Measurements from ENCODE around the gene CEACAM19.

Gene CEACAM19

DNA sequence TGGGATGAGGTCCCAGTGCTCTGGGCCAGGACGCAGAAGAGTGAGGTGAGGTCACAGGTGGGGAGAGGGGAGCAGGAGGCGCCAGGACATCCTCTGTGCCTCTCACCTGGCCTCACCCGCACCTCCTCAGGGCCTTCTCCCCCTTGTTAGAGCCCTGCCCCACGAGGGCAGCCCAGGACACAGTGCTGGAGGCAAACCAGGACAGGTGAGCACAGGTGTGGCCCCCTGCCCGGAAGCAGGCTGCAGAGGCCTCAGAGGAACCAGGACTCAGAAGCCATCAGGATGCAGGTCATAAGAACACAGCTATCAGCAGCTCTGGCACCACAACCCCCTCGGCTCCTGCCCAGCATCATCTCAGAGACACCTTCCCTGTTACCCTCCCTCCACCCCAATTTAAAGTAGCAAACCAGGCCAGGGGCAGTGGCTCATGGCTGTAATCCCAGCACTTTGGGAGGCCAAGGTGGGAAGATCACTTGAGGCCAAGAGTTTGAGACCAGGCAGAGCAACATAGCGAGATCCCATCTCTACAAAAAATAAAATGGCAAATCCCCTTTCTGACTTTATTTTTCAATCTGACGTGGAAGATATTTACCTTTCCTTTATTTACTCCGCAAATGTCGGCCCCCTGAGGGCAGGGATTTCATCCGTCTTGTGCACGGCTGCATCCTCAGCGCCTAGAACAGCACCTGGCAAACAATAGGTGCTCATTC, 27.4 kb downstream of the CEACAM19 start, which contains the start of gene CEACAM16:
Gene CEACAM16 (plus strand): TSS at position 660 of the 710 bp plus-strand sequence. CDS start 2,306 bp downstream, outside the sequence.
- TF ChIP-seq ZNF70 (CRISPR knock-in tag; IDR thresholded peaks at IDR 0.05) (no peak), BACH2 (CRISPR knock-in tag; IDR thresholded peaks at IDR 0.05; ENCODE audit: borderline replicate concordance) (no peak), ZC3H10 (CRISPR knock-in tag; IDR thresholded peaks at IDR 0.05) (no peak), TOX (CRISPR knock-in tag; IDR thresholded peaks at IDR 0.05; ENCODE audit: borderline replicate concordance) (no peak), ZNF565 (CRISPR knock-in tag; conservative IDR thresholded peaks at IDR 0.05; ENCODE audit: low read depth) (no peak), ZFP3 (CRISPR knock-in tag; IDR thresholded peaks at IDR 0.05) (no peak), CSDC2 (CRISPR knock-in tag; IDR thresholded peaks at IDR 0.05) (no peak), ARNTL (CRISPR knock-in tag; IDR thresholded peaks at IDR 0.05; ENCODE audit: borderline replicate concordance, low read depth) (no peak), ZNF8 (CRISPR knock-in tag; IDR thresholded peaks at IDR 0.05) (no peak), OSR1 (CRISPR knock-in tag; IDR thresholded peaks at IDR 0.05) (no peak)
- TF ChIP-seq, protein P1, sequence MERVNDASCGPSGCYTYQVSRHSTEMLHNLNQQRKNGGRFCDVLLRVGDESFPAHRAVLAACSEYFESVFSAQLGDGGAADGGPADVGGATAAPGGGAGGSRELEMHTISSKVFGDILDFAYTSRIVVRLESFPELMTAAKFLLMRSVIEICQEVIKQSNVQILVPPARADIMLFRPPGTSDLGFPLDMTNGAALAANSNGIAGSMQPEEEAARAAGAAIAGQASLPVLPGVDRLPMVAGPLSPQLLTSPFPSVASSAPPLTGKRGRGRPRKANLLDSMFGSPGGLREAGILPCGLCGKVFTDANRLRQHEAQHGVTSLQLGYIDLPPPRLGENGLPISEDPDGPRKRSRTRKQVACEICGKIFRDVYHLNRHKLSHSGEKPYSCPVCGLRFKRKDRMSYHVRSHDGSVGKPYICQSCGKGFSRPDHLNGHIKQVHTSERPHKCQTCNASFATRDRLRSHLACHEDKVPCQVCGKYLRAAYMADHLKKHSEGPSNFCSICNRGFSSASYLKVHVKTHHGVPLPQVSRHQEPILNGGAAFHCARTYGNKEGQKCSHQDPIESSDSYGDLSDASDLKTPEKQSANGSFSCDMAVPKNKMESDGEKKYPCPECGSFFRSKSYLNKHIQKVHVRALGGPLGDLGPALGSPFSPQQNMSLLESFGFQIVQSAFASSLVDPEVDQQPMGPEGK (CRISPR knock-in tag; IDR thresholded peaks at IDR 0.05; ENCODE audit: borderline replicate concordance): no peak
- TF ChIP-seq, protein P2, sequence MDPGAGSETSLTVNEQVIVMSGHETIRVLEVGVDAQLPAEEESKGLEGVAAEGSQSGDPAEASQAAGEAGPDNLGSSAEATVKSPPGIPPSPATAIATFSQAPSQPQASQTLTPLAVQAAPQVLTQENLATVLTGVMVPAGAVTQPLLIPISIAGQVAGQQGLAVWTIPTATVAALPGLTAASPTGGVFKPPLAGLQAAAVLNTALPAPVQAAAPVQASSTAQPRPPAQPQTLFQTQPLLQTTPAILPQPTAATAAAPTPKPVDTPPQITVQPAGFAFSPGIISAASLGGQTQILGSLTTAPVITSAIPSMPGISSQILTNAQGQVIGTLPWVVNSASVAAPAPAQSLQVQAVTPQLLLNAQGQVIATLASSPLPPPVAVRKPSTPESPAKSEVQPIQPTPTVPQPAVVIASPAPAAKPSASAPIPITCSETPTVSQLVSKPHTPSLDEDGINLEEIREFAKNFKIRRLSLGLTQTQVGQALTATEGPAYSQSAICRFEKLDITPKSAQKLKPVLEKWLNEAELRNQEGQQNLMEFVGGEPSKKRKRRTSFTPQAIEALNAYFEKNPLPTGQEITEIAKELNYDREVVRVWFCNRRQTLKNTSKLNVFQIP (CRISPR knock-in tag; IDR thresholded peaks at IDR 0.05; ENCODE audit: borderline replicate concordance, low read depth): no peak
- TF ChIP-seq, protein P3, sequence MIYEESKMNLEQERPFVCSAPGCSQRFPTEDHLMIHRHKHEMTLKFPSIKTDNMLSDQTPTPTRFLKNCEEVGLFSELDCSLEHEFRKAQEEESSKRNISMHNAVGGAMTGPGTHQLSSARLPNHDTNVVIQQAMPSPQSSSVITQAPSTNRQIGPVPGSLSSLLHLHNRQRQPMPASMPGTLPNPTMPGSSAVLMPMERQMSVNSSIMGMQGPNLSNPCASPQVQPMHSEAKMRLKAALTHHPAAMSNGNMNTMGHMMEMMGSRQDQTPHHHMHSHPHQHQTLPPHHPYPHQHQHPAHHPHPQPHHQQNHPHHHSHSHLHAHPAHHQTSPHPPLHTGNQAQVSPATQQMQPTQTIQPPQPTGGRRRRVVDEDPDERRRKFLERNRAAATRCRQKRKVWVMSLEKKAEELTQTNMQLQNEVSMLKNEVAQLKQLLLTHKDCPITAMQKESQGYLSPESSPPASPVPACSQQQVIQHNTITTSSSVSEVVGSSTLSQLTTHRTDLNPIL (CRISPR knock-in tag; IDR thresholded peaks at IDR 0.05; ENCODE audit: low read depth): no peak
- TF ChIP-seq, protein P4, sequence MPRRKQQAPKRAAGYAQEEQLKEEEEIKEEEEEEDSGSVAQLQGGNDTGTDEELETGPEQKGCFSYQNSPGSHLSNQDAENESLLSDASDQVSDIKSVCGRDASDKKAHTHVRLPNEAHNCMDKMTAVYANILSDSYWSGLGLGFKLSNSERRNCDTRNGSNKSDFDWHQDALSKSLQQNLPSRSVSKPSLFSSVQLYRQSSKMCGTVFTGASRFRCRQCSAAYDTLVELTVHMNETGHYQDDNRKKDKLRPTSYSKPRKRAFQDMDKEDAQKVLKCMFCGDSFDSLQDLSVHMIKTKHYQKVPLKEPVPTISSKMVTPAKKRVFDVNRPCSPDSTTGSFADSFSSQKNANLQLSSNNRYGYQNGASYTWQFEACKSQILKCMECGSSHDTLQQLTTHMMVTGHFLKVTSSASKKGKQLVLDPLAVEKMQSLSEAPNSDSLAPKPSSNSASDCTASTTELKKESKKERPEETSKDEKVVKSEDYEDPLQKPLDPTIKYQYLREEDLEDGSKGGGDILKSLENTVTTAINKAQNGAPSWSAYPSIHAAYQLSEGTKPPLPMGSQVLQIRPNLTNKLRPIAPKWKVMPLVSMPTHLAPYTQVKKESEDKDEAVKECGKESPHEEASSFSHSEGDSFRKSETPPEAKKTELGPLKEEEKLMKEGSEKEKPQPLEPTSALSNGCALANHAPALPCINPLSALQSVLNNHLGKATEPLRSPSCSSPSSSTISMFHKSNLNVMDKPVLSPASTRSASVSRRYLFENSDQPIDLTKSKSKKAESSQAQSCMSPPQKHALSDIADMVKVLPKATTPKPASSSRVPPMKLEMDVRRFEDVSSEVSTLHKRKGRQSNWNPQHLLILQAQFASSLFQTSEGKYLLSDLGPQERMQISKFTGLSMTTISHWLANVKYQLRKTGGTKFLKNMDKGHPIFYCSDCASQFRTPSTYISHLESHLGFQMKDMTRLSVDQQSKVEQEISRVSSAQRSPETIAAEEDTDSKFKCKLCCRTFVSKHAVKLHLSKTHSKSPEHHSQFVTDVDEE (CRISPR knock-in tag; IDR thresholded peaks at IDR 0.05): no peak
- TF ChIP-seq, protein P5, sequence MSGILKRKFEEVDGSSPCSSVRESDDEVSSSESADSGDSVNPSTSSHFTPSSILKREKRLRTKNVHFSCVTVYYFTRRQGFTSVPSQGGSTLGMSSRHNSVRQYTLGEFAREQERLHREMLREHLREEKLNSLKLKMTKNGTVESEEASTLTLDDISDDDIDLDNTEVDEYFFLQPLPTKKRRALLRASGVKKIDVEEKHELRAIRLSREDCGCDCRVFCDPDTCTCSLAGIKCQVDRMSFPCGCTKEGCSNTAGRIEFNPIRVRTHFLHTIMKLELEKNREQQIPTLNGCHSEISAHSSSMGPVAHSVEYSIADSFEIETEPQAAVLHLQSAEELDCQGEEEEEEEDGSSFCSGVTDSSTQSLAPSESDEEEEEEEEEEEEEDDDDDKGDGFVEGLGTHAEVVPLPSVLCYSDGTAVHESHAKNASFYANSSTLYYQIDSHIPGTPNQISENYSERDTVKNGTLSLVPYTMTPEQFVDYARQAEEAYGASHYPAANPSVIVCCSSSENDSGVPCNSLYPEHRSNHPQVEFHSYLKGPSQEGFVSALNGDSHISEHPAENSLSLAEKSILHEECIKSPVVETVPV (CRISPR knock-in tag; IDR thresholded peaks at IDR 0.05): no peak
- no peak for ATAC-seq

DNA sequence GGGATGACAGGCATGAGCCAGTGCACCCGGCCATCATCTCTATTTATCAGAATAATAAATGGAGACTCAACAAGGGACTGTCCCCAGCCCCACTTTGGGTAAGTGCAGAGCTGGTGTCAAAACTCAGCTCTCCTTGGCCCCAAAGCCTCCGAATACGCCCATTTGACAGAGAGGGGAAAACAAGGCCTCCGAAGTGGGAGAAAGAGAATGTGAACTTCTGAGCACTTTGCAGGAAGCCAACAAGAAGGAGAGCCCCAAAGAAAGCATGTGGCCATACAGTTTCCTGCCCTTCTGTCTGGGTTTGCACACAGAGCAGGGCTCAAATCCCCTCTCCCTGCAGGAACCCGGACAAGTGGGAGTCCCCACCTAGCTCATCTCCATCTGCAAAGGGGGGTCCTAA, 29.3 kb downstream of the CEACAM19 start:
- no peak for ATAC-seq
- no peak for TF ChIP-seq TOX (CRISPR knock-in tag; IDR thresholded peaks at IDR 0.05; ENCODE audit: borderline replicate concordance)
- TF ChIP-seq RARB (CRISPR knock-in tag; IDR thresholded peaks at IDR 0.05): no peak
- TF ChIP-seq, protein P3 (CRISPR knock-in tag; IDR thresholded peaks at IDR 0.05; ENCODE audit: low read depth): no peak
- TF ChIP-seq PPARA (CRISPR knock-in tag; IDR thresholded peaks at IDR 0.05; ENCODE audit: borderline replicate concordance): no peak
- TF ChIP-seq ARNTL (CRISPR knock-in tag; IDR thresholded peaks at IDR 0.05; ENCODE audit: borderline replicate concordance, low read depth): no peak
- TF ChIP-seq ZNF70 (CRISPR knock-in tag; IDR thresholded peaks at IDR 0.05): no peak
- no peak for TF ChIP-seq ZC3H10 (CRISPR knock-in tag; IDR thresholded peaks at IDR 0.05)
- TF ChIP-seq, protein P2 (CRISPR knock-in tag; IDR thresholded peaks at IDR 0.05; ENCODE audit: borderline replicate concordance, low read depth): no peak
- no peak for TF ChIP-seq ZNF565 (CRISPR knock-in tag; conservative IDR thresholded peaks at IDR 0.05; ENCODE audit: low read depth)
- TF ChIP-seq, protein P1 (CRISPR knock-in tag; IDR thresholded peaks at IDR 0.05; ENCODE audit: borderline replicate concordance): no peak
